HT-29 (cell line): ENCODE results near the gene FBLIM1. TPM values are rescaled to one million over a fixed set of nuclear protein-coding genes. Genes with fewer than 3 reads are reported as not detected.

ENCODE experiments used
- DNase-seq: peaks from one replicate; pipeline ENCODE4 v3.0.0-alpha.2; 2015; ENCODE audit warnings: low spot score
- total RNA-seq: library from RNA; depleted of rRNA; stranded (reverse); fragments of >200 nt; shearing (Covaris generic); gene quantifications from 2 replicates; pipeline ENCODE4 v1.2.3, GENCODE V29; 2014

The FBLIM1 gene
- total RNA-seq, 1 experiment from 2014 or later = 18.0 TPM

- no peak for DNase-seq
Measured at GRCh38 chr1:15748690-15749398, 9.8 kb upstream of the FBLIM1 start.

GRCh38 chr1:15749399-15750291 is 8.9 kb upstream of the FBLIM1 start:
- no peak for DNase-seq

- DNase-seq = no peak
Measured at GRCh38 chr1:15750924-15751323, 7.7 kb upstream of the FBLIM1 start.

- no peak for DNase-seq
Measured at GRCh38 chr1:15751717-15752116, 6.9 kb upstream of the FBLIM1 start.

- DNase-seq = no peak
Measured at GRCh38 chr1:15753776-15754175, 4.8 kb upstream of the FBLIM1 start.

- no peak for DNase-seq
Measured at GRCh38 chr1:15755021-15755645, 3.5 kb upstream of the FBLIM1 start.

GRCh38 chr1:15755646-15756040 is 3.0 kb upstream of the FBLIM1 start:
- DNase-seq = no peak

GRCh38 chr1:15756143-15757015 is 2.2 kb upstream of the FBLIM1 start:
- DNase-seq = peak; percentile 79

GRCh38 chr1:15757016-15757543 is 1.5 kb upstream of the FBLIM1 start:
- no peak for DNase-seq

GRCh38 chr1:15757575-15758342 is 836 bp upstream of the FBLIM1 start:
- DNase-seq = no peak

- no peak for DNase-seq
Measured at GRCh38 chr1:15758953-15759661, 512 bp downstream of the FBLIM1 start.

- DNase-seq = no peak
Measured at GRCh38 chr1:15760520-15761211, 2.1 kb downstream of the FBLIM1 start.

GRCh38 chr1:15761366-15762128 is 3.0 kb downstream of the FBLIM1 start:
- no peak for DNase-seq

GRCh38 chr1:15762546-15762945 is 4.0 kb downstream of the FBLIM1 start:
- DNase-seq = no peak

GRCh38 chr1:15764269-15764764 is 5.7 kb downstream of the FBLIM1 start:
- DNase-seq = peak; percentile 42

- no peak for DNase-seq
Measured at GRCh38 chr1:15764890-15765289, 6.3 kb downstream of the FBLIM1 start.

GRCh38 chr1:15765495-15766194 is 7.0 kb downstream of the FBLIM1 start:
- DNase-seq = no peak
